GM18861 (cell line): Measurements from ENCODE around the gene CENPU.

Source experiments
- ATAC-seq: cut with Tn5 transposase; IDR thresholded peaks from one replicate; pipeline ENCODE4 v1.9.1; 2021; ENCODE audit not compliant: unreplicated experiment

CENPU gene

GRCh38 chr4:184713887-184714286, 20.0 kb downstream of the CENPU start:
- no peak for ATAC-seq

GRCh38 chr4:184712322-184712721, 21.6 kb downstream of the CENPU start:
- no peak for ATAC-seq

GRCh38 chr4:184706453-184706852, 27.4 kb downstream of the CENPU start:
- ATAC-seq = no peak

- ATAC-seq = no peak
These were observed 28.2 kb downstream of the CENPU start for GRCh38 chr4:184705692-184706091.

GRCh38 chr4:184702114-184702513, 31.8 kb downstream of the CENPU start:
- no peak for ATAC-seq

- ATAC-seq = no peak
These were observed 34.0 kb downstream of the CENPU start for GRCh38 chr4:184699941-184700340.

- no peak for ATAC-seq
These were observed 35.9 kb downstream of the CENPU start for GRCh38 chr4:184697956-184698355.

GRCh38 chr4:184695178-184695896, 38.6 kb downstream of the CENPU start:
- no peak for ATAC-seq

GRCh38 chr4:184694412-184694956, 39.4 kb downstream of the CENPU start:
- no peak for ATAC-seq

GRCh38 chr4:184693056-184693455, 40.8 kb downstream of the CENPU start:
- no peak for ATAC-seq

GRCh38 chr4:184689681-184690080, 44.2 kb downstream of the CENPU start:
- no peak for ATAC-seq

- no peak for ATAC-seq
These were observed 45.4 kb downstream of the CENPU start for GRCh38 chr4:184688447-184688846.

- ATAC-seq = no peak
These were observed 45.9 kb downstream of the CENPU start for GRCh38 chr4:184688005-184688404.

GRCh38 chr4:184684491-184685189, 49.3 kb downstream of the CENPU start:
- ATAC-seq = no peak

GRCh38 chr4:184681916-184682315, 52.0 kb downstream of the CENPU start:
- ATAC-seq = no peak

GRCh38 chr4:184680698-184681097, 53.2 kb downstream of the CENPU start:
- no peak for ATAC-seq

GRCh38 chr4:184675821-184676492, 57.9 kb downstream of the CENPU start:
- no peak for ATAC-seq

- ATAC-seq = no peak
These were observed 58.9 kb downstream of the CENPU start for GRCh38 chr4:184675018-184675417.

GRCh38 chr4:184674011-184674410, 59.9 kb downstream of the CENPU start:
- no peak for ATAC-seq

GRCh38 chr4:184672741-184673140, 61.2 kb downstream of the CENPU start:
- ATAC-seq = no peak

- no peak for ATAC-seq
These were observed 62.8 kb downstream of the CENPU start for GRCh38 chr4:184671101-184671500.

GRCh38 chr4:184669251-184669650, 64.6 kb downstream of the CENPU start:
- no peak for ATAC-seq
